ENCODE data around the gene KIF15. TPM values are rescaled to one million over a fixed set of nuclear protein-coding genes. Genes with fewer than 3 reads are reported as not detected.

KIF15 gene
- total RNA-seq, 4 donors from 2014 or later = 0.15 to 1.8 (median 0.33) TPM; not detected in 1

DNA sequence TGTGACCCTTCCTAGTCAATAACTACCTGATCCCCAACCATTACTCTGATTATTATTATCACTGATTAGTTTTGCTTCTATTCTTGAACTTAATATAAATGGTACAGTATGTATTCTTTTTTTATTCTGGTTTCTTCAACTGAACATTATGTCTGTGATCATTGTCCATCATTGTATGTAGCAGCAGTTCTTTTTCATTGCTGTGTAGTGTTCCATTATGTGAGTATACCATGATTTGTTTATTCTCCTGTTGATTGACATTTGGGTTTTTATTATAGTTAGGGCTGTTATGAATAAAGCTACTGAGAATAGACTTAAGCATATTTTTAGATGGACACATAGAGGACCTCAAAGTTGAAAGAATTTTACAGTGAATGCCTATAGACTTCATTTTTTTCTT, 2.7 kb downstream of the KIF15 start:
- no peak overlapping the region for H3K27ac ChIP-seq

DNA sequence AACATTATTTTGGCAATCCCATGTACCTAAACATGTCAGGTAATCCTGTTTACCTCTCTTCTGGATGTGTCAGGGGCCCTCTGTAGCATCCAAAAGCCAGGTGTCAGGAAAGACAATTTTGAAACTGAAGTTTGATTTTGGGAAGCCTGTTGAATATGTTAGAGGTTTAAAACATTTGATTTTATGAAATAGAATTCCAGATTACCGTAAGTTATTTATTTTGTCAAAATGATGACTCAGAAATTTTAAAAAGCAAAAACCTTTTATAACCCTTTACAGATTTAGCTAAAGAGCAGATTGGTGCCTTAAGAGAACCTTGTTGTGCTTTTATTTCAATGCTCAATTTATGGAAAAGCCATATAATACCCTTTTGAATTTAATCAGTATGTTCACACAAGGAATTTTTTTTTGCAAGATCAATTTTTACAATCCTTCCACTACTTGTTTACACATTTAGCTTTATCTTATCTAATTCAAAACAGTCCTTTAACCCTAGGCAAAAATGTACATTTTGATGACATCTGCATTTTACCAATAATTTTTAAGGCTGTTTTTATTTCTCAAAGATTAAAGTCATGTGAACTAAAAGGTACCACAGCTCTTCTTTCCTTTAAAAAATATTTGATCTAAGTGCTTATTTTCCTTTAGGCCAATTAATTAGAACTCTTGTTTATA, 10.0 kb downstream of the KIF15 start:
- DNase-seq = no peak
- no peak overlapping the region for H3K27ac ChIP-seq
- H3K9me3 ChIP-seq = no peaks in the 10 kb centered on the region
- no peaks in the 10 kb centered on the region for H3K27me3 ChIP-seq
- 95 to 99% methylated on average over 1 of the region's 1 CpG for WGBS, 2 donors
- intact Hi-C loops (cut with DNase I) = no loop called here
- H3K4me1 ChIP-seq = no peaks in the 10 kb centered on the region
- TF ChIP-seq, protein P1, sequence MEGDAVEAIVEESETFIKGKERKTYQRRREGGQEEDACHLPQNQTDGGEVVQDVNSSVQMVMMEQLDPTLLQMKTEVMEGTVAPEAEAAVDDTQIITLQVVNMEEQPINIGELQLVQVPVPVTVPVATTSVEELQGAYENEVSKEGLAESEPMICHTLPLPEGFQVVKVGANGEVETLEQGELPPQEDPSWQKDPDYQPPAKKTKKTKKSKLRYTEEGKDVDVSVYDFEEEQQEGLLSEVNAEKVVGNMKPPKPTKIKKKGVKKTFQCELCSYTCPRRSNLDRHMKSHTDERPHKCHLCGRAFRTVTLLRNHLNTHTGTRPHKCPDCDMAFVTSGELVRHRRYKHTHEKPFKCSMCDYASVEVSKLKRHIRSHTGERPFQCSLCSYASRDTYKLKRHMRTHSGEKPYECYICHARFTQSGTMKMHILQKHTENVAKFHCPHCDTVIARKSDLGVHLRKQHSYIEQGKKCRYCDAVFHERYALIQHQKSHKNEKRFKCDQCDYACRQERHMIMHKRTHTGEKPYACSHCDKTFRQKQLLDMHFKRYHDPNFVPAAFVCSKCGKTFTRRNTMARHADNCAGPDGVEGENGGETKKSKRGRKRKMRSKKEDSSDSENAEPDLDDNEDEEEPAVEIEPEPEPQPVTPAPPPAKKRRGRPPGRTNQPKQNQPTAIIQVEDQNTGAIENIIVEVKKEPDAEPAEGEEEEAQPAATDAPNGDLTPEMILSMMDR (IDR thresholded peaks at IDR 0.05) = no peak
- TF ChIP-seq POLR2A (IDR thresholded peaks at IDR 0.05) = no peak
- no peak overlapping the region for H3K4me3 ChIP-seq (replicated peaks in 1 of 3)
- no peaks in the 10 kb centered on the region for H3K36me3 ChIP-seq

More for the DNA sequence above, 2.7 kb downstream of the KIF15 start:
- no peaks in the 10 kb centered on the region for H3K27me3 ChIP-seq
- peaks cover 10 to 13% of the 10 kb centered on the region in 2 donors for H3K4me1 ChIP-seq
- H3K9me3 ChIP-seq = no peaks in the 10 kb centered on the region
- no peak overlapping the region for H3K4me3 ChIP-seq (replicated peaks in 1 of 3)
- no peak for DNase-seq
- no peak for TF ChIP-seq POLR2A (IDR thresholded peaks at IDR 0.05)
- TF ChIP-seq, protein P1 (IDR thresholded peaks at IDR 0.05) = no peak
- H3K36me3 ChIP-seq = no peaks in the 10 kb centered on the region
- intact Hi-C loops (cut with DNase I) = no loop called here

DNA sequence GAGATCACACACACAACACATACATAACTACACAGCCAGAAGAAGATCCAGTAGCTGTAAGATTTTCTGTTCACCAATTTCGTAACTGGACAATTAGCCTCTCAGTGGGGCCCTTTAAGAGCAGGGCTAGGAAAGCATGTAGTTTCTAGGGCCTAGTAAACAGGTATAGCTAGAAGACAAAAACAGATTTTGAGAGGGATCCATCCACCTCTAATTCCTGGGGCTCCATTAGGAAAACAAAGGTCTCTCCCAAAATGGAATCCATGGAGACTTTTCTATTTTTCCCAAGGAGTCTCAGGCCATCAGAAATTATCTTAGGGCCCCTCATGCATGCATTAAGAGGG, 10.5 kb downstream of the KIF15 start:
- 97 to 98% methylated on average over 1 of the region's 1 CpG for WGBS, 2 donors
- intact Hi-C loops (cut with DNase I) = no loop called here
- Histone ChIP-seq H3K9me3 (no peaks in the 10 kb centered on the region), H3K4me1 (no peaks in the 10 kb centered on the region), H3K27me3 (no peaks in the 10 kb centered on the region), H3K36me3 (no peaks in the 10 kb centered on the region), H3K27ac (no peak overlapping the region), H3K4me3 (replicated peaks in 1 of 3) (no peak overlapping the region)
- no peak for DNase-seq
- TF ChIP-seq POLR2A (IDR thresholded peaks at IDR 0.05) = no peak
- TF ChIP-seq, protein P1 (IDR thresholded peaks at IDR 0.05) = no peak

DNA sequence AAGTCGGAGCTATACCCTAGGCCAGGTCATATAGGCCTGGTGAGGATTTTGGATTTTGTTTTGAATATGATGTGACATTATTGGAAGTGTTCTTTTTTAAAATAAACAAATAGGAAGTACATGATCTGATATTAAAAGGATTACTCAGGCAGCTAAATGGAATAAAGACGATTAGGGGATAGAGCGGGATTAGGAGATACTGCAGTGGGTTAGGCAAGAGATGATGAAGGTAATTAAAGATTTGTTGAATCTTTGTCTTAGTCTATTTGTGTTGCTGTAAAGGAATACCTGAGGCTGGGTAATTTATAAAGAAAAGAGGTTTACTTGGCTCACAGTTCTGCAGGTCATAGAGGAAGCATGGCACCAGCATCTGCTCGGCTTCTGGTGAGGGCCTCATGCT, 21.3 kb downstream of the KIF15 start:
- no peaks in the 10 kb centered on the region for H3K4me1 ChIP-seq
- no peaks in the 10 kb centered on the region for H3K27me3 ChIP-seq
- H3K27ac ChIP-seq = no peak overlapping the region
- H3K9me3 ChIP-seq = no peaks in the 10 kb centered on the region
- DNase-seq = no peak
- no peak for TF ChIP-seq POLR2A (IDR thresholded peaks at IDR 0.05)
- TF ChIP-seq, protein P1 (IDR thresholded peaks at IDR 0.05) = no peak
- intact Hi-C loops (cut with DNase I) = no loop called here
- H3K36me3 ChIP-seq = no peaks in the 10 kb centered on the region
- no peak overlapping the region for H3K4me3 ChIP-seq (replicated peaks in 1 of 3)
- 95 to 96% methylated on average over 4 of the region's 4 CpGs for WGBS, 2 donors

DNA sequence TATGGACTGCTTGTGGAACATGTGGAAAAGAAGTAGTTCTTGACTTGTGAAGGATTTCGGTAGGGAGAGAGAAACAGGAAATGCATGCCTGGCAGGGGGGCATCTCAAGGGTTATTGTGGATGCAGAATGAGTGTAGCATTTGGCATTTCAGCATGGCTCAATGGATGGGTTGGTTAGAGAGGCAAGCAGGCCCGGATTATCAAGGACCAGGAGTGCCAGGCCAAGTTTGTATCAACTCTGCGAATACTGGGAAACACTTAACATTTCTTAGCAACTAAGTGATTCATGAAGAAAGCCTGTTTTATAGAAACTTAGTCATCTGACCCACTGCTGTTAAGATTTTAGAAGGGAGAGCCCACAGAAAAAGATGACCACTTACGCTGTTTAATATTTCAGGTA, 33.6 kb downstream of the KIF15 start:
- TF ChIP-seq, protein P1 (IDR thresholded peaks at IDR 0.05) = no peak
- no peak for TF ChIP-seq POLR2A (IDR thresholded peaks at IDR 0.05)
- Histone ChIP-seq H3K36me3 (no peaks in the 10 kb centered on the region), H3K4me3 (replicated peaks in 1 of 3) (no peak overlapping the region), H3K4me1 (no peaks in the 10 kb centered on the region), H3K9me3 (no peaks in the 10 kb centered on the region), H3K27me3 (no peaks in the 10 kb centered on the region), H3K27ac (no peak overlapping the region)
- intact Hi-C loops (cut with DNase I) = no loop called here
- no peak for DNase-seq
- 84 to 89% methylated on average over 4 of the region's 4 CpGs for WGBS, 2 donors

All from thyroid gland (tissue), 4 donors.